Measurements from ENCODE around the gene PPFIA3. TPM values are rescaled to one million over a fixed set of nuclear protein-coding genes. Genes with fewer than 3 reads are reported as not detected.

The PPFIA3 gene
- total RNA-seq, 1 donor, result 1.1 TPM

- no peaks in the 10 kb centered on the region for H3K79me2 ChIP-seq (ENCODE audit: insufficient read depth, low read length)
- H3K4me1 ChIP-seq (ENCODE audit: insufficient read depth, low read length), result peaks cover 20% of the 10 kb centered on the region
- DNase-seq (ENCODE audit: insufficient read length, low spot score, missing footprints), result no peak
- no peak overlapping the region for H3K27ac ChIP-seq (ENCODE audit: low read depth, low read length)
- H3K4me2 ChIP-seq (ENCODE audit: insufficient read depth, low read length), result no peak overlapping the region
- no peaks in the 10 kb centered on the region for H4K20me1 ChIP-seq (ENCODE audit: insufficient read depth, low read length)
- H3K4me3 ChIP-seq (ENCODE audit: insufficient read depth, low read length), result no peak overlapping the region
- no peaks in the 10 kb centered on the region for H3K9me3 ChIP-seq (ENCODE audit: low read depth, low read length)
- no peaks in the 10 kb centered on the region for H3K27me3 ChIP-seq (ENCODE audit: insufficient read depth, low read length)
- no peak overlapping the region for H2AFZ ChIP-seq (ENCODE audit: low read length)
- TF ChIP-seq, protein P1, sequence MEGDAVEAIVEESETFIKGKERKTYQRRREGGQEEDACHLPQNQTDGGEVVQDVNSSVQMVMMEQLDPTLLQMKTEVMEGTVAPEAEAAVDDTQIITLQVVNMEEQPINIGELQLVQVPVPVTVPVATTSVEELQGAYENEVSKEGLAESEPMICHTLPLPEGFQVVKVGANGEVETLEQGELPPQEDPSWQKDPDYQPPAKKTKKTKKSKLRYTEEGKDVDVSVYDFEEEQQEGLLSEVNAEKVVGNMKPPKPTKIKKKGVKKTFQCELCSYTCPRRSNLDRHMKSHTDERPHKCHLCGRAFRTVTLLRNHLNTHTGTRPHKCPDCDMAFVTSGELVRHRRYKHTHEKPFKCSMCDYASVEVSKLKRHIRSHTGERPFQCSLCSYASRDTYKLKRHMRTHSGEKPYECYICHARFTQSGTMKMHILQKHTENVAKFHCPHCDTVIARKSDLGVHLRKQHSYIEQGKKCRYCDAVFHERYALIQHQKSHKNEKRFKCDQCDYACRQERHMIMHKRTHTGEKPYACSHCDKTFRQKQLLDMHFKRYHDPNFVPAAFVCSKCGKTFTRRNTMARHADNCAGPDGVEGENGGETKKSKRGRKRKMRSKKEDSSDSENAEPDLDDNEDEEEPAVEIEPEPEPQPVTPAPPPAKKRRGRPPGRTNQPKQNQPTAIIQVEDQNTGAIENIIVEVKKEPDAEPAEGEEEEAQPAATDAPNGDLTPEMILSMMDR (IDR thresholded peaks at IDR 0.05; ENCODE audit: extremely low read depth, low read depth, low read length), result no peak
- H3K36me3 ChIP-seq (ENCODE audit: insufficient read depth, low read length), result peaks cover 45% of the 10 kb centered on the region
These were observed 81.0 kb downstream of the PPFIA3 start for GRCh38 chr19:49200238-49200862.

Small RNAs within 50 kb of the gene (small RNA-seq; reads per million reads assigned to genes)
- gene RN7SL708P, result not detected

Other genes starting within 250 kb of the PPFIA3 start
- 70.4 and 84.0 TPM in 2 replicates for gene PPP1R15A, start 247.1 kb upstream of the PPFIA3 start, total RNA-seq
- gene TULP2, start 220.8 kb upstream of the PPFIA3 start, total RNA-seq, result not detected in 2 replicates
- gene NUCB1, start 219.2 kb upstream of the PPFIA3 start, total RNA-seq, result 242 and 300 TPM in 2 replicates
- gene DHDH, start 185.8 kb upstream of the PPFIA3 start, total RNA-seq, result 0.29 and 0.36 TPM in 2 replicates
- gene BAX, start 164.7 kb upstream of the PPFIA3 start, total RNA-seq, result 78.4 and 78.9 TPM in 2 replicates
- 3,966 and 4,197 TPM in 2 replicates for gene FTL, start 154.2 kb upstream of the PPFIA3 start, total RNA-seq
- 25.6 and 44.5 TPM in 2 replicates for gene GYS1, start 126.2 kb upstream of the PPFIA3 start, total RNA-seq
- gene RUVBL2, start 125.7 kb upstream of the PPFIA3 start, total RNA-seq, result 113 and 122 TPM in 2 replicates
- not detected in 2 replicates for gene LHB, start 102.5 kb upstream of the PPFIA3 start, total RNA-seq
- gene CGB3, start 95.2 kb upstream of the PPFIA3 start, total RNA-seq, result not detected in 2 replicates
- gene CGB2, start 87.7 kb upstream of the PPFIA3 start, total RNA-seq, result not detected in 2 replicates
- gene CGB1, start 82.6 kb upstream of the PPFIA3 start, total RNA-seq, result 0.29 TPM in 1 of 2 replicates, not detected in the other
- not detected in 2 replicates for gene CGB5, start 75.7 kb upstream of the PPFIA3 start, total RNA-seq
- gene CGB8, start 70.4 kb upstream of the PPFIA3 start, total RNA-seq, result 0.29 TPM in 1 of 2 replicates, not detected in the other
- gene CGB7, start 61.8 kb upstream of the PPFIA3 start, total RNA-seq, result under 0.01 and 0.29 TPM in 2 replicates
- not detected in 2 replicates for gene NTF4, start 54.7 kb upstream of the PPFIA3 start, total RNA-seq
- not detected in 2 replicates for gene KCNA7, start 46.8 kb upstream of the PPFIA3 start, total RNA-seq
- gene SNRNP70, start 34.1 kb upstream of the PPFIA3 start, total RNA-seq, result 105 and 111 TPM in 2 replicates
- 5.6 and 6.2 TPM in 2 replicates for gene LIN7B, start 5.2 kb upstream of the PPFIA3 start, total RNA-seq
- 0.36 TPM in 1 of 2 replicates, not detected in the other for gene C19orf73, start 401 bp upstream of the PPFIA3 start, total RNA-seq
- gene HRC, start 35.9 kb downstream of the PPFIA3 start, total RNA-seq, result not detected in 2 replicates
- 15.9 and 20.6 TPM in 2 replicates for gene TRPM4, start 38.2 kb downstream of the PPFIA3 start, total RNA-seq
- gene SLC6A16, start 205.6 kb downstream of the PPFIA3 start, total RNA-seq, result 0.72 and 1.2 TPM in 2 replicates
- gene CD37, start 215.9 kb downstream of the PPFIA3 start, total RNA-seq, result 0.36 TPM in 1 of 2 replicates, not detected in the other
- gene TEAD2, start 242.9 kb downstream of the PPFIA3 start, total RNA-seq, result 40.1 and 41.3 TPM in 2 replicates
- gene DKKL1, start 244.3 kb downstream of the PPFIA3 start, total RNA-seq, result 0.36 TPM in 1 of 2 replicates, not detected in the other

Measured in osteoblast (primary cell).